ENCODE results near the gene C16orf78. TPM values are rescaled to one million over a fixed set of nuclear protein-coding genes. Genes with fewer than 3 reads are reported as not detected.

The C16orf78 gene
- total RNA-seq, 4 donors from 2014 or later, result not detected

GRCh38 chr16:49344401-49344800 is 29.2 kb upstream of the C16orf78 start:
- Histone ChIP-seq H3K9me3 (no peaks in the 10 kb centered on the region), H3K27ac (no peak overlapping the region), H3K27me3 (peaks cover 0 to 14% of the 10 kb centered on the region in 2 donors), H3K36me3 (no peaks in the 10 kb centered on the region), H3K4me3 (no peak overlapping the region), H3K4me1 (no peaks in the 10 kb centered on the region)
- WGBS, 2 donors, result 84 to 90% methylated on average over 3 to 5 of the region's 5 CpGs
- DNase-seq (ENCODE audit: low spot score in 2 of 2), result no peak
- TF ChIP-seq POLR2A (IDR thresholded peaks at IDR 0.05), result no peak

- WGBS, 2 donors, result 26 to 29% methylated on average over 4 of the region's 4 CpGs
- Histone ChIP-seq H3K4me3 (no peak overlapping the region), H3K27me3 (peaks cover 0 to 24% of the 10 kb centered on the region in 2 donors), H3K27ac (no peak overlapping the region), H3K9me3 (no peaks in the 10 kb centered on the region), H3K4me1 (no peaks in the 10 kb centered on the region), H3K36me3 (no peaks in the 10 kb centered on the region)
- no peak for DNase-seq (ENCODE audit: low spot score in 2 of 2)
- TF ChIP-seq EP300 (IDR thresholded peaks at IDR 0.05) (no peak), CTCF (IDR thresholded peaks at IDR 0.05) (no peak), POLR2A (IDR thresholded peaks at IDR 0.05) (no peak)
These were observed 27.8 kb upstream of the C16orf78 start for GRCh38 chr16:49345829-49346228.

- Histone ChIP-seq H3K4me3 (no peak overlapping the region), H3K4me1 (no peaks in the 10 kb centered on the region), H3K9me3 (no peaks in the 10 kb centered on the region), H3K27ac (no peak overlapping the region), H3K27me3 (peaks cover 0 to 24% of the 10 kb centered on the region in 2 donors), H3K36me3 (no peaks in the 10 kb centered on the region)
- DNase-seq (ENCODE audit: low spot score in 2 of 2), result no peak
- no peak for TF ChIP-seq POLR2A (IDR thresholded peaks at IDR 0.05)
- TF ChIP-seq EP300 (IDR thresholded peaks at IDR 0.05), result no peak
- TF ChIP-seq CTCF (IDR thresholded peaks at IDR 0.05), result no peak
- WGBS, 2 donors, result 61 to 71% methylated on average over 2 of the region's 2 CpGs
These were observed 27.1 kb upstream of the C16orf78 start for GRCh38 chr16:49346459-49346858.

- DNase-seq (ENCODE audit: low spot score in 2 of 2), result no peak
- 46 to 74% methylated on average over 2 of the region's 2 CpGs for whole genome bisulfite sequencing, 2 donors
- Histone ChIP-seq H3K4me3 (no peak overlapping the region), H3K9me3 (no peaks in the 10 kb centered on the region), H3K27ac (no peak overlapping the region), H3K27me3 (peaks cover 0 to 24% of the 10 kb centered on the region in 2 donors), H3K36me3 (no peaks in the 10 kb centered on the region), H3K4me1 (no peaks in the 10 kb centered on the region)
- TF ChIP-seq POLR2A (IDR thresholded peaks at IDR 0.05) (no peak), CTCF (IDR thresholded peaks at IDR 0.05) (no peak), EP300 (IDR thresholded peaks at IDR 0.05) (no peak)
These were observed 26.1 kb upstream of the C16orf78 start for GRCh38 chr16:49347476-49347875.

- 41 to 47% methylated on average over 13 to 14 of the region's 14 CpGs for WGBS, 2 donors
- no peaks in the 10 kb centered on the region for H3K36me3 ChIP-seq
- no peaks in the 10 kb centered on the region for H3K9me3 ChIP-seq
- H3K27me3 ChIP-seq, result peaks cover 0 to 24% of the 10 kb centered on the region in 2 donors
- DNase-seq (ENCODE audit: low spot score in 2 of 2), result no peak
- no peaks in the 10 kb centered on the region for H3K4me1 ChIP-seq
- H3K4me3 ChIP-seq, result no peak overlapping the region
- H3K27ac ChIP-seq, result no peak overlapping the region
- TF ChIP-seq POLR2A (IDR thresholded peaks at IDR 0.05), result no peak
- no peak for TF ChIP-seq CTCF (IDR thresholded peaks at IDR 0.05)
- no peak for TF ChIP-seq EP300 (IDR thresholded peaks at IDR 0.05)
These were observed 25.0 kb upstream of the C16orf78 start for GRCh38 chr16:49348408-49349176.
